ENCODE results near the gene FOXL1.
"Not testable (repeated sequence)": the region's sequence is repeated elsewhere in the genome, so short reads cannot be mapped to it uniquely, and the experiment has no call there.

The FOXL1 gene

GRCh38 chr16:86580791-86581170 is 2.4 kb downstream of the FOXL1 start:
- DNase-seq (ENCODE audit: low read depth) = no peak

DNA sequence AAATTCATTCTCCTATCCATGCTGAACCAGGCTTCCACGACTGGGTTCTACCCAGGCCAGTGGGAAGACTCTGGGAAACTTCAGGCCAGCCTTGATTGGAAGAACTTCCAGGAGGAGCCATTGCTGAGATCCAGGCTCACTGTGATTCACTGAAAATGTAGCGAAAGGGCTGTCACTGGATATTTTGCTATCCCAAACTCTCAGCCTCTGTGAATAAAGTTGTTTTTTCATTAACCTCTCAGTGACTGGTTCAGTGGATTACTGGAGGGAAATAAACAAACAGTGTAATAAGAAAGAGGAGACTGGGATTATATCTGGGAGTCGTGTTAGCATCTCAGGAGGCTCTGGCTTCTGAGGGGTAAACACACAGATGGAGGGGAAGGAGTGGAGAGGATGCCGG is 3.1 kb downstream of the FOXL1 start:
- no peak for DNase-seq (ENCODE audit: low read depth)

GRCh38 chr16:86584071-86584685 is 5.8 kb downstream of the FOXL1 start:
- no peak for DNase-seq (ENCODE audit: low read depth)

GRCh38 chr16:86584726-86585721 is 6.7 kb downstream of the FOXL1 start:
- no peak for DNase-seq (ENCODE audit: low read depth)

DNA sequence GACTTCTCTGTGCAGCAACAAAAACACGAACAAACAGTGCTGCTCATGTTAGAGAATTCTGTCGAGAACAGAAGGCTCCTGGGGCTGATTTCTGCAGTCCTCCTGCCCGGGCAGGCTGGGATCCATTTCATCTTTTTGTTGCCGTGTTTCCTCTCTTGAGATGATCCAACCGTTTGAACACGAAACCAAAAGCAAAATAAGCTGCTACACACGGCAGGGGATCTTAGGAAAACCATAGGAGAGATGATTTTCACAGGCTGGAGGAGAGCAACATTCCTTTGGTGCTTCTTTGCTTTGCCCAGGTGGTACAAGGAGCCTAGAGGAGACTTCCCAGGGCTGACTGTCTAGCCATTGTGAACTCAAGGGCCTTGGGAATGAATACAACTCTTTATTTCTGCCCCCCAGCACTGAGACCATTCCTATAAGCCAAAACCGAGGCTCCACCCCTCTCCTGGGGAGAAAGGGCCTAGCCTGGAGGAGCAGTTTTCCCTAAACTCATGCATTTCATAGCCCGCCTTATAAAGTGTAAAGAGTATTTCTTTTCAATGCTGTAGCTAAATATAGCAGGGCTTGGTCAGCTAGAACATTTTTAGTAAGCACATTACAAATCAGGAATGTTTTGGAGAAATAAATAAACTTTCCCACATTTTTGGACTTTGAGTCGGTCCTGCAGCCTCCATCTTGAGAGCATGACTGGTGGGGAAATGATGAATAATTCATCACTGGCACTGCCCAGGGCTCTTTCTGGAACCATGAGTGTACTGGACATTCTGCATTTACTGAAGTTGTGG is 7.7 kb downstream of the FOXL1 start:
- no peak for DNase-seq (ENCODE audit: low read depth)

DNA sequence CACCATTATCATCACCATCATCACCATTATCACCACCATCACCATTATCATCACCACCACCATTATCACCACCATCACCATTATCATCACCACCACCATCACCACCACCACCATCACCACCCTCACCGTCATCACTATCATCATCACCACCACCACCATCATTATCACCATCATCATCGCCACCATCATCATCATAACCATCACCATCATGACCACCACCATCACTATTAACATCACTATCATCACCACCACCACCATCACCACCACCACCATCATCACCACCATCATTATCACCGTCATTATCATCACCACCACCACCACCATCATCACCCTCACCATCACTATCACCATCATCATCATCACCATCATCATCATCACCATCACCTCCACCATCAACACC is 9.1 kb downstream of the FOXL1 start:
- DNase-seq (ENCODE audit: low read depth) = no peak

DNA sequence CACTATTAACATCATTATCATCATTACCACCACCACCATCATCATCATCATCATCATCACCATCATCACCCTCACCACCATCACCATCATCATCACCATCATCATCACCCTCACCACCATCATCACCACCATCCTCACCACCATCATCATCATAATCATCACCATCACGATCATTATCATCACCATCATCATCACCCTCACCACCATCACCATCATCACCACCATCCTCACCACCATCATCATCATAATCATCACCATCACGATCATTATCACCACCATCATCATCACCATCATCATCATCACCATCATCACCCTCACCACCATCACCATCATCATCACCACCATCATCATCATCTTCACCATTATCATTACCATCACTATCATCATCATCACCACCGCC is 9.6 kb downstream of the FOXL1 start:
- not testable (repeated sequence) for DNase-seq (ENCODE audit: low read depth)

DNA sequence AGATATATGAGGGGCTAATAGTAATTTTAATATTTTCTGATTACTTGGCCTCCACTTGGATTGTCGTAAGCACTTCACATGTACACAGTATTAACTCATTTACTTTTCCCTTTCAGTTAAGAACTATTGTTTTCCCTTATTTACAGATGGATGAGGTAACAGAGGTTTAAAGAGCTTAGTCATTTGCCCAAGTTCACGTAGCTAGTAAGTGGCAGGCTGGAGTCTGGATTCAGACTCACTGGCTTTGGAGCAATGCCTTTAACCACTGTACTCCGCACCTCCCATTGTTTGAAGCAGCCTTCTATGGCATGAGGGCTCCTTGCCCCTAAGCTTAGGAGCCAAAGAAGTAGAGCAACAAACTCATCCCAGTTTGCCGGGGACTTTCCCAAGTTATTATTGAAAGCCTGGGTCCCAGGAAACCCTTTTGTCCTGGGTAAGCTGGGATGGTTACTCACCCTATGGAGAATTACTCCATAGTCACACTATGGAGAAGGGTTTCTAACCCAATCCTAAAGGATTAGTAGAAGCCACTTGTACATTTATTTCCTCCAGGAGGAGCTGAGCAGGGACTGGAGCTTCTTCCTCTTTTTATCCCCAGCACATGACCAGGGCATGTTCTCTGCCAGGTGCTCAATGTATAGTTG is 12.3 kb downstream of the FOXL1 start:
- DNase-seq (ENCODE audit: low read depth) = no peak

DNA sequence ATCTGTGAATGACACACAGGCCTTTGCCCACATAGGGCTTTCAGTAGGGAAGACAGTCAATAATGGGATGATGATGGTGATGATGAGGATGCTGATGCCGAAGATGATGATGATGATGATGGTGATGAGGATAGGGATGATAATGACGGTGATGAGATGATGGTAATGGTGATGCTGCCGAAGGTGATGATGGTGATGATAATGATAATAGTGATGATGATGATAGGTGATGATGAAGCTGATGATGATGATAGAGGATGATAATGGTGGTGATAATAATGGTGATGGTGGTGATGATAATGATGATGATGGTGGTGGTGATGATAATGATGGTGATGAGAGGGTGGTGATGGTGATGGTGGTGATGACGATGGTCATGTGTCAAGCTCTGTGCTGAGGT is 12.9 kb downstream of the FOXL1 start:
- no peak for DNase-seq (ENCODE audit: low read depth)

DNA sequence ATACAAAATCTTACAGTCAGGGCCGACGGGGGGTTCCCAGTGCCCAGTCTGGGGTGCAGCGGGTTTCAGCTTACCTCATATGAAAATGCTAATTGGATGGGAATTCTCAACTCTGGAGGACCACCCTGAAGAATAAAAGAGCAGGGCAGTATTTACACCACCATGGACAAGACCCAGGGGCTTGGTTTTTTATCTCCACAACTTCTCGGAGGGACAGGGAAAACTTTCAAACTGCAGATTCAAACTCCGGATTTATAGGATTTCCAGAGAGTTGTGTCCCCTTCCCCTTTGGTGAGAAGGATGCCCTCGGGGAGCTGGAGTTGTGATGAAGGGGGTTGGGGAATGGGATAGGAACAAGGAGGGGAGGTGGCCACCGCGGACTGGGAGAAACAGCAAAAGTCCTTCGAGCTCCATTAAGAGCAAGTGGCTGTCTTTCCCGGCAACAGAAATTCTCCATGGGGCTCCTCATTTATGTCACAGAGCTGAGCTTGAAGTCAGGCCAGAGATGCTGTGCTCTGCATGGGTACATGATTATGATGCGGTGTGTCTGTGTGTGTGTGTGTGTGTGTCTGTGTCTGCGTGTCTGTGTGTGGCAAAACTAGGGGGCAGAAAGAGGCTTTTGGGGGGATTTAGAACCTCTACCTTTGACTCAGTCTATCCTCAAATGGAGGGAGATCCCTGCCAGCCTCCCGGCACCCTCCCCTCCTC is 15.7 kb downstream of the FOXL1 start:
- DNase-seq (ENCODE audit: low read depth) = no peak

DNA sequence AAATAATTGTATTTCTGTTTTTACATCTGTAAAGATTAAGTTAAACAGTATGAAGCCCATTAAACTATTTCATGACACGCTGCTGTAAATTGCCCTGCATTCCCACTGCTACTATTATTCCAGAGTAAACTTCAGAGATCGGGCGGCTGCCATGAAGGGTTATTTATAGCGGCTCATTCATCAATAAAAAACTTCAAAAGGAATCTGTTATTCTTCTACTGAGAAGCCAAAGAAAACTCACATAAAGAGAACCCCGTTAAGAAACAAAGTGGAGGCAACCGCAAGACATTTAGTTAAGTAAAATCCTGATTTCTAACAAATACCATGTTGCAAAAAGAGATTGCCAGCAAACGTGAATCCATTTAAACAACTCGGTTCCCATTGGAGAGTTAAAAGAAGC is 16.4 kb downstream of the FOXL1 start:
- no peak for DNase-seq (ENCODE audit: low read depth)

DNA sequence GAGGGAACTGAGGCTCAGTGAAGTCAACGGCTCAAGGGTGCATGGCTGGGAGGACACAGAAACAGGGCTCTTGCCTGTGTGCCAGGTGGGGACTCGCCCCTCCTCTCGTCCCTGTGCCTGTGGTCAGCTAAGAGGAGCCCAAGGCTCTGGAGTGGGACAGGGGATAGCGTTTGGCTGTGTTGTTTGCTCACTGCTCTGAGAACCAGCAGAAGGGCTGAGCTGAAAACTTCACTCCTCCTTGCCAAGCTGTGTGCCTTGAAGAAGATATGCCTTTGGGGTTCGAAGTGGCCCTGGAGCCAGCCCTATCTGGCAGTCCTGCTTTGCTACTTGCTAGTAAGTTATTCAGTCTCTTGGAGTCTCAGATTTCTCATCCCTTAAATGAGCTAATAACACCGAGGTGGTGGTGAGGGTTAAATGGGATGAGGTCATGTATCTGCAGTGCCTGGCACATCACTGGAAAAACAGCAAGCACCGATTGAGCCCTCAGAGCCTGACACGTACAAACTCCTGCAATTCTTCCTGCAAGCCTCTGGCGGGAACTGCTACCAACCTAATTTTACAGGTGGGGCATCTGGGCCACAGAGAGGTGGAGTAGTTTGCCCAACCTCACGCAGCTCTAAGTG is 17.7 kb downstream of the FOXL1 start:
- DNase-seq (ENCODE audit: low read depth) = no peak

GRCh38 chr16:86597126-86597879 is 19.0 kb downstream of the FOXL1 start:
- DNase-seq (ENCODE audit: low read depth) = no peak

DNA sequence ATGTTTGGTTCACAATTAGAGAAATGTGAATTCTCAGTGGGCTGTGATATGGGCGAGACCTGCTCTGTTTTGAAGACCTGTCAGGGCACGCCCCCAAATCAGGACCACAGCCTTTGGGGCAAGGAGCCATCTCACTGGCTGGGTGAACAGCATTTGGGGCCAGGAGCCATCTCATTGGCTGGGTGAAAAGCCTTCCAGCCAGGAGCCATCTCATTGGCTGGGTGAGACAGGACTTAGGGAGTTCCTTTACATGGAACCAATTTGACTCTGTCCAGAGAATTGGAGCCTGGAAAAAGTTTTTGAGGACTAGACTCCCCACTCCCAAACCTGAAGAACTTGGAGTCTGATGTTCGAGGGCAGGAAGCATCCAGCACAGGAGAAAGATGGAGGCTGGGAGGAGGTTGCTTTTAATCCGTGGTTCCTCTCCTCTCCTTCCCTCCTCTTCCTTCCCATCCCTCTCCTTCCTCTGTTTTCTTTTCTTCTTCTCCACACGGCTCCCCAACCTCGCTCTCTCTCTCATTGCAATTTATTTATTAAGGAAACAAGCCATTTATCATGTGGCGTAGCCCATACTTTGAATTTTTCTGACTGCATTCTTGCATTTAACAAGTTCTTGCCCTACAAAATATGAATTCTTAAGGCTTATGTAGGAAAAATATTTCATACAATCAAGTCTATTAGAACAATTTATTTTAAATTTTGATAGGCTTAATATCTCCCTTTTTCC is 19.7 kb downstream of the FOXL1 start:
- DNase-seq (ENCODE audit: low read depth) = no peak

- no peak for DNase-seq (ENCODE audit: low read depth)
Measured at GRCh38 chr16:86598607-86599565, 20.5 kb downstream of the FOXL1 start.

DNA sequence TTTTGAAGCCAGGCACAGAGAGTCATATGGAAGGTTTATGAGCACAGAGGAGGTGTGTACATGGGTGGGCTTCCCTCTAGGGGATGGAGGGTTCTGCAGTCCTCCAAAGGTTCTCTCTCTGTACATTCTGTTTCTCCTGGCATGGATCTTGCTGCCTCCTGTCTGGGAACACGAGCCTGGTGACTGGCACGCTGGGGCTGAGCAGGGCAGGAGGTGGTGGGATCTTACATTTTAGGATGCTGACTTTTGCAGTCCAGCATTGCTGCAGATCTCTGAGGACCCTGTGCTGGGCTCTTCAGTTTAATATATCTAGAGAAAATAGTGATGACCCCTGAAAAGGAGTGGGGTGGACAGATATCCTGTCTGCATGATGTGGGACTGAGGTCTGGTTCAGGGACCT is 23.0 kb downstream of the FOXL1 start:
- DNase-seq (ENCODE audit: low read depth) = no peak

GRCh38 chr16:86602521-86602920 is 24.2 kb downstream of the FOXL1 start:
- DNase-seq (ENCODE audit: low read depth) = no peak

- DNase-seq (ENCODE audit: low read depth) = peak; percentile 7
Measured at GRCh38 chr16:86604436-86605193, 26.3 kb downstream of the FOXL1 start.
